Kidney tubule cell (primary cell): Measurements from ENCODE around the gene BBS10.
"Not testable (repeated sequence)": the region's sequence is repeated elsewhere in the genome, so short reads cannot be mapped to it uniquely, and the experiment has no call there.

Source experiments
- DNase-seq: peaks from one replicate; pipeline ENCODE4 v3.0.0-alpha.2; 2018; ENCODE audit warnings: low spot score

The BBS10 gene

DNA sequence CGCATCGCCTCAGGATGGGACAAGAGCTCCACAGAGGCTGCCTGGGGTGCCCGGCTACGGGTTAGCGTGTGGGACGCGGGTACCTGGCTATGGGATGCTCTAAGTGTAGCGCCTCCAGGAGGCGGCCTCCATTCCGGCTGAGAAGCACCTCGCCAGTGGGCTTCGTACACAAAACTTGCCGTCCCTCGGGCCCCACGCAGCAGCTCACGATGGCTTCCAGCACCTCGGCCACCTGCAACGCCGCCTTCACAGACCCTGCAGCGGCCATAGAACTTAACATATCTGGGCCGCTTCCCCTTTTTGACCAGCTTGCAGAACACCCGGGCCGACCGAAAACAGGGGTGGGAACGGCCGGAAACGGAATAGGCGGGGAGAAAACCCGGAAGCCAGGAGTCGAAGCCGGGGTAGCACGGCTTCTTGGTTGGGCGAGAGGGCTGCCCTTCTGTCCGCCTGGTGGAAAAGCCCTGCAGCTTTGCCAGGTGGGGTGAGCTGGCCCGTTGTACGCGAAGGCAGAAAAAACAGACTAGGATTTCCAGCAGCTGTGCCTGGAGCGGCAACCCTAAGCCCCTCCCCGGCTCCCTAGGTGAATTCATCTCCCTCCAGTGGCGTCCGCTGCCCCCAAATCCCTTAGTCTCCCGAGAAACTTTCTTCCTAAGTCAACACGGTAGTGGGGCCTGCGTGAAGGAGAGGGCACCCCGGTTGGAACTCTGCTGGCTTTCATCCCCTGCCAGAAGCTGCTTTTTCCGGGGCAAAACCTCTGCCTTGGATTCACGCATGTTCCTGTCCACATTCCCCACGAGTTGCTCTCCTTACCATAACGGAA lies at the start of gene BBS10:
BBS10 (minus strand) TSS at position 337 of the 823 bp plus-strand sequence; CDS start at position 280, 57 bp downstream.
- peak; percentile 94 for DNase-seq

DNA sequence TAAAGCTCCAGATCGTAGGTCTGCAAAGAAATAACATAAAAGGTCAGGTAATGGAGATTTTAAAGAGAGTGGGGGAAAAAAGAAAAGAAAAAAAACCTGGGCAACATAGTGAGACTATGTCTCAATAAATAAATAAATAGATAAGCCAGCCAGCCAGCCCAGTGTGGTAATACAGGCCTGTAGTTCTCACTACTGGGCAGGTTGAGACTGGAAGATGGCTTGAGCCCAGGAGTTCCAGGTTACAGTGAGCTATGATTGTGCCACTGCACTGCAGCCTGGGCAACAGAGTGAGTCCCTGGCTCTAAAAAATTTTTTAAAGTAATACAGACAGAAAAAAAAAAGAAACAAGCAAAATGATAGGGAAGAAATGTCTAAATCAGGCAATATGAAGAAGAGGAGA lies 43.2 kb upstream of the BBS10 start:
- DNase-seq, result no peak

DNA sequence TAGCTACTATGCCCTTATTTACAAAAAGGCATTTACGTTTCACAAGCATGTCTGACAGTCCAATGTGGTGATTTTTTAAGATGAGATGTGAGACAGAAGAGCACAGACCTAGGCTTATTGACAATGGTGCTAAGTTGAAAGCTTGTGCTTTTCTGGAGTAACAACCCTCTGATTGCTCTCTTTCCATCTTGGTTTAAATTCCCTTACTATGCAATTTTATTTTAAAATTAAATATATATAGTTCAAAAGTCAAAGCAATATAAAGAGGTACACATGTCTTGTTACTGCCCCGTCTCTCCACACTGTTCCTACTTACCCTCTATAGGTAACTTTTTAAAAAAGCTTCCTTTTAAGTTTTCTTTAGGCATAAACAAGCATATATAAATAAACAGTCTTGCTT lies 39.4 kb upstream of the BBS10 start:
- no peak for DNase-seq

DNA sequence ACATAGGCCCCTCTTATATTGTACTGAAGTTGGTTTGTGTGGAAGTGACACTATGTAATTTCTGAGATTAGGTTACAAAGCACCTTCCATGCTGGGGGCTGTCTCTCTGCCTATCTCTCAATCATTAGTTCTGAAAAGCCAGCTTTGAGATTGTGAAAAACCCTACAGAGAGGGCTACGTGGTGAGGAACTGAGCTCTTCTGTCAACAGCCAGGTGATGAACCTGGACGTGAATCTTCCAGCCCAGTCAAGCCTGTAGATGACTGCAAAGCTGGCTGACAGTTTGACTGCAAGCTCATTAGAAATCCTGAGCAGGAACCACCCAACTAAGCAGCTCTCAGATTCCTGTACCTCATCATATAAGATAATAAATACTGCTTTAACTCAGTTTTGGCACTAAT lies 36.3 kb upstream of the BBS10 start:
- DNase-seq, result no peak

DNA sequence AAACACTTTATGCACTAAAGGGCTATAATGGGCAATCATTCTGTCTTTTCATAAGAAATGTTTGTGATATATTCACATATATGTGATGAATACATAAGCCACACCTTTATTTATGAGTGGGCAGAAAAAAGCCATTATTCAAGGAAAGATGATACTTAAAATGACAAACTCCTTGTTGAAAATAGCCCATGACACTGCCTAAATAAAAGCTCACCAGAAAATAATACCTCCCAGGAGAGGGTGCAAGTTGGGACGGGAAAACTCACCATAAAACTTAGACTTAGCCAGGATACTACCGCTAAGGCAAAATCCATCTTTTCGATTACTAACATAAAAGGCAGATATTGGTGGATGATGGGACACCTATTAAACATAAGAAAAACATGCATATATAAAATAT lies 35.8 kb upstream of the BBS10 start:
- DNase-seq, result no peak

DNA sequence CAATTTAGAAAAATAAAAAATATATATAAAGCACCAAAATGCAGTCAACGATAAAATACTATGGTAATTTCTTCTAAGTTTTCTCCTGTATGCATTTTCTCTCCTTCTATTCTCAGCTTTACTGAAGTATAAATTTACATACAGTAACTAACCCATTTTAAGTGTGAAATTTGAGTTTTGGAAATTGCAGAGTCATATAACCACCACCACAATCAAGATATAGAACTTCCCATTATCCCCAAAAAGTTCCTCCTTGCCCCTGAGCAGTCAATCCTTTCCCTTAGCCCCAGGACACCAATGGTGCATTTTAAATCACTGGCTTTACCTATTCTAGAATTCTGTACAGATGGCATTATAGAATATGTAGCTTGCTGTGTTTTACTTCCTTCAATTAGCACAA lies 31.0 kb upstream of the BBS10 start:
- DNase-seq, result no peak

DNA sequence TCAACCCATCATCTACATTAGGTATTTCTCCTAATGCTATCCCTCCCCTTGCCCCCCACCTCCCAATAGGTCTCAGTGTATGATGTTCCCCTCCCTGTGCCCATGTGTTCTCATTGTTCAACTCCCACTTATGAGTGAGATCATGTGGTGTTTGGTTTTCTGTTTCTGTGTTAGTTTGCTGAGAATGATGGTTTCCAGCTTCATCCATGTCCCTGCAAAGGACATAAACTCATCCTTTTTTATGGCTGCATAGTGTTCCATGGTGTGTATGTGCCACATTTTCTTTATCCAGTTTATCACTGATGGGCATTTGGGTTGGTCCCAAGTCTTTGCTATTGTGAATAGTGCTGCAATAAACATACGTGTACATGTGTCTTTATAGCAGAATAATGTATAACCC lies 28.7 kb upstream of the BBS10 start:
- not testable (repeated sequence) for DNase-seq

DNA sequence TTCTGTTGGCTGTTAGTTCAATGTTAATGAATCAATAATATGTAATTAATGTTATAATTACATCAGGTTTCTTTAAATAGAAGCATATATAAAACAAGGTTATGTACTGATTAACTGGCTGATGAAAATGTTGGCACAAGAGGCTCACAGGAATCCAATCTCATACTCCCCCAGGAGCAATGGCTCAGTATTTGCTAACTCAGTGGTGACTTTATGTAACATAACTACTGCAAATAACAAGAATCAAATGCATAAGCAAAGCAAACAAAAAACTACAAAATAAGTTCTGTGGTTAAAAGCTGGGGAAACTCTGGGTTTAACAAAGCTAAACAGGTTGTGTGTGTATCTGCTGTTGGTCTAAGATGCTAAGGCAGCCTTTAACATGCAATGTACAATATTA lies 27.7 kb upstream of the BBS10 start:
- DNase-seq, result peak; percentile 26

DNA sequence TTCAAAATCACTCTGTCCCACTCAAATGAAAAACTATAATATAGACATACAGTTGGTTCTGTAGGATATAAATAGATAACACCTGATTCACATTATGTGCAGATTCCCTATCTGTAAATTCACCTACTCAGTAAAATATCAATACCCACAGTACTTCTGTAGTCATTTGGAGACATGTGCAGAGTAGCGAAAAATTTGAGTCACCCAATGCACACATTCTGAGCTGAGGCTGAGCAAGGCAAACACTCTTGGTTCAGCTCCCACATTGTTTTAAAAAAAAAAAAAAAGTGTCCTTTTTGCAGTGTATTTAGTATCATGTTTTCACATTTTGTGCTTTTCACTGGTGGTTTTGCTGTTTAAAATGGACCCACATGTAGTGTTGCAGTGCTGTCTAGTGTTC lies 27.3 kb upstream of the BBS10 start:
- peak; percentile 58 for DNase-seq

DNA sequence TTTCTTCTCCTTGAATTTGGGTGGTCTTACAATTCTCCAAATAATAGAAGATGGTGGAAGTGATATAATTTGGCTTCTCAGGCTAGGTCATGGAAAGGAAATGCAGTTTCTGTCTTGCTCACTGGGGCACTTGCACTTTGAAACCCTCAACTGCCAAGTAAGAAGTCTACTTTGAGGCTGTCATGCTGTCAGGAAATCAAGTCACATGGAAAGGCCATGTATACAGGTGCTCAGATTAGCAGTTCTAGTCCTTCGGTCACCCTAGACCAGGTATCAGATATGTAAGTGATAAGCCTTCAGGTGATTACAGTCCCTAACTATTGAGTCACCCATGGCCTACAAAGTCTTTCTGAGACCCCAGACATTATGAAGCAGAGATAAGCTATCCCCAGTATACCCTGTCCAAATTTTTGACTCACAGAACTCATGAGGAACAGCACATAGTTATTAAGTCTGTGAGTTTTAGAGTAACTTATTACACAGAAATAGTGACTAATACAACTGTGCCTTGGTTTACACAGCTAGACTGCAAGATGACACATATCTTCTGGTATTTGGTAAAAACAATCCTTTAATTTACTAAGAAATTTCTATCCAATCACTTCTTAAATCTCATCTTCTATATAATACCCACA lies 26.3 kb upstream of the BBS10 start:
- DNase-seq, result peak; percentile 87

DNA sequence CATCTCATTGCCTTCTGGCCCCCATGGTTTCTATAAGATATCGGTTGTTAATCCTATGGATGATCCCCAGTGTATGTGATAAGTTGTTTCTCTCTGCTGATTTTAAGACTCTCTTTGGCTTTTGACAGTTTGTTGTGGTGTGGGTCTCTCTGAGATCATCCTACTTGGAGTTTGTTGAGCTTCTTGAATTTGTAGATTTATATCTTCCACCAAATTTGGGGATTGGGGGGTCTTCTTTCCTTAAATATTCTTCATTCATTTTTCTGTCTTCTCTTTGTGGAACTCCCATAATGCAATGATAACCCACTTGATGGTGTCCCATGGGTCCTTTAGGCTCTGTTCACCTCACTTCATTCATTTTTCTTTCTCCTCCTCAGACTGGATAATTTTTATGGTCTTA lies 20.0 kb upstream of the BBS10 start:
- DNase-seq, result no peak

DNA sequence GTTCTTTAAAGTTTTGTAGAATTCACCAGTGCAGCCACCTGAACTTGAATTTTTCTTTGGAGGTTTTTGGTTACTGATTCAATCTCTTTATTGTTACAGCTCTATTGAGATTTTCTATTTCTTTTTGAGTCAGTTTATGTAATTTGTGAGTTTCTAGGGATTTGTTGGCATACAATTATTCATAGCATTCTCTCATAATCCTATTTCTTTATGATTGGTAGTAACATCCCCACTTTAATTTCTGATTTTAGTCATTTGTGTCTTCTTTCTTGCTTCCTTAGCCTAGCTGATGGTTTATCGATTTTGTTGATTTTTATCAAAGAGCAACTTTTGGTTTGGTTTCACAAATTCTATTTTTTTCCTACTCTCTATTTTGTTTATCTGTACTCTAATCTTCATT lies 17.9 kb upstream of the BBS10 start:
- DNase-seq, result no peak

DNA sequence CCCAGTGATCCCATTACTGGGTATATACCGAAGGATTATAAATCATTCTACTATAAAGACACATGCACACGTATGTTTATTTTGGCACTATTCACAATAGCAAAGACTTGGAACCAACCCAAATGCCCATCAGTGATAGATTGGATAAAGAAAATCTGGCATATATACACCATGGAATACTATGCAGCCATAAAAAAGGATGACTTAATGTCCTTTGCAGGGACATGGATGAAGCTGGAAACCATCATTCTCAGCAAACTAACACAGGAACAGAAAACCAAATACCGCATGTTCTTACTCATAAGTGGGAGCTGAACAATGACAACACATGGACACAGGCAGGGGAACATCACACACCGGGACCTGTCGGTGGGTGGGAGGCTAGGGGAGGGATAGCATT lies 15.9 kb upstream of the BBS10 start:
- not testable (repeated sequence) for DNase-seq

DNA sequence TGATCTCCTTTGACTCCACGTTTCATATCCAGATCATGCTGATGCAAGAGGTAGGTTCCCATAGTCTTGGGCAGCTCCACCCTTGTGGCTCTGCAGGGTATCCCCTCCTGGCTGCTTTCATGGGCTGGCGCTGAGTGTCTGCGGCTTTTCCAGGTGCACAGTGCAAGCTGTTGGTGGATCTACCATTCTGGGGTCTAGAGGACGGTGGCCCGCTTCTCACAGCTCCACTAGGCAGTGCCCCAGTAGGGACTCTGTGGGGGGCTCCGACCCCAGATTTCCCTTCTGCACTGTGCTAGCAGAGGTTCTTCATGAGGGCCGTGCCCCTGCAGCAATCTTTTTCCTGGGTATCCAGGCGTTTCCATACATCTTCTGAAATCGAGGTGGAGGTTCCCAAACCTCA lies 12.1 kb upstream of the BBS10 start:
- no peak for DNase-seq

DNA sequence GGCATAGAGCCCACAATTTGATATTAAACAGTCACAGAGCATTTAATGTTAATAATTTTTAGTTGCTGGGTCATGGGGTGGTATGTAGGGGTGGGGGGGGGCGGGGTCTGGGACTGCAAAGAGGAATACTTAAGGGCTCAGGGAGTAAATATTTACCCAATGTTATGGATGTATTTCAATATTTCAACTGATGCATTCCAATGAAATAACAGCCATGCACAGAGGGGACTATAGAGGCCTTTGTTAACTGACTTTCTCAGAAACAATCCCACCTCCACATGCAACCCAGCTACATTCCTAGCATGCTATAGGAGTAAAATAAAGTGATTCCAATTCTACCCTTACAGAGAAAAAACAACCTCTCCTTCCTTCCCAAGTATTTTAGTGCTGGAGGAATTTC lies 7.9 kb upstream of the BBS10 start:
- no peak for DNase-seq

DNA sequence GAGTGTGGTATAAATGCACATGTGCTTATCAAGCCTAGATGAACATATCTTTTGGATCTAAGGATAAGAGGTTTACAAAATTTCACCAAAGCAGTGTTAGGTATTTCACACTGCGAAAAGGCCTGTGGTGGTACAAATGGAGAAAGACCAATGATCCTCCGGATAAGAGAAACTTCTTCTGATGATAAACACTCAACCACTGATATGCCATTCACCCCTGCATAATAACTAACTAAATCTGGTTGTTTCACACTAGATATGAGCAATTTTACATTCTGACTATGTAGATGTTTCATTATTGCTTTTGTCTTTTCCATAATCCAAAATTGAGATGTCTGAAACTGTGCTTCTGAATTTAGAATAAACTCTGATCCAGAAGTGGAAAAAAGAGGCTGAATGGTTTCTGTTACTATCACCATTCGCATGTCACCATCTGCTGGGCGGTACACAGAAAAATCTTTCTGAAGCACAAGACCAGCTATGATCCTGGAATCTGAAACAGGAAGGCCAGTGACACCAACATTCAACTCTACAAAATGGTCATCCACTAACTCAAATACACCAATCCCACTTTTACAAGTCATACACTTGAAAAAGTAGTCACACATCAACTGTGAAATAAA lies 1.3 kb downstream of the BBS10 start:
- DNase-seq, result peak; percentile 80

DNA sequence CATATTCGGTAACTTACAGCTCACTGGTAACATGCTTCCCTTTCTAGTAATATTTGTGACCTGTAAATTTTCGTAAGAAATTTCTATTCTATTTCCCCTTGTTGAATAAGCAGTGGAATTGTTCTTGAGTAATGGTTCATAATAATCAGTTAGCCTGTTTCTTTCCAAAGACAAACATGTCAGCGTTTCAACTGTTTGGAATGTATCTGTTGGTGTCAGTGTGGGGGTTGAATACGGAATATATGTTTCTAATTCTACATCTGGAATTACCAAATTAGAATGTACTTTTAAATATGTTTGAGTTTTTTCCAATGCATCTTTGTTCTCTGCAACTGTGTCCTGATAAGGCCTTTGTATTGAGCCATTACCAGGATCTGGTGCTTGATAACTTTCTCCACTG lies 2.0 kb downstream of the BBS10 start:
- DNase-seq, result no peak

DNA sequence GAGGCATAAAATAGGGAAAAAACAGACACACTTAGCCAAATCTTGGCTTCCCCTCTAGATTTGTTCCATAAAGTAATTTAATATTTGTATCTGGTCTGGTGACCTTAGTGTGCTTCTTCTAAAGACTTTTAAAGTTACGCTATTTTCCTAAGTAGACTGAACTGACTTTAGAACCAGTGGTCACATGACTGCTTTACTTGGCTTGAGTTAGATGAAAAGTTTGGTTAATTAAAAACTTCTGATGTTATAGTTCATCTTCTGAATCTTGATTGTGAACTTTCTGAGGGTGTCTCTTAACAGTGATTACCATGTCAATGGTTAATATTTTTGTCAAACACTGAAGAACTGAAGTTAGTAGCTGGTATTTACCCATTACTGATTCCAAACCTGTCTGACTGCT lies 2.6 kb downstream of the BBS10 start:
- DNase-seq, result no peak

DNA sequence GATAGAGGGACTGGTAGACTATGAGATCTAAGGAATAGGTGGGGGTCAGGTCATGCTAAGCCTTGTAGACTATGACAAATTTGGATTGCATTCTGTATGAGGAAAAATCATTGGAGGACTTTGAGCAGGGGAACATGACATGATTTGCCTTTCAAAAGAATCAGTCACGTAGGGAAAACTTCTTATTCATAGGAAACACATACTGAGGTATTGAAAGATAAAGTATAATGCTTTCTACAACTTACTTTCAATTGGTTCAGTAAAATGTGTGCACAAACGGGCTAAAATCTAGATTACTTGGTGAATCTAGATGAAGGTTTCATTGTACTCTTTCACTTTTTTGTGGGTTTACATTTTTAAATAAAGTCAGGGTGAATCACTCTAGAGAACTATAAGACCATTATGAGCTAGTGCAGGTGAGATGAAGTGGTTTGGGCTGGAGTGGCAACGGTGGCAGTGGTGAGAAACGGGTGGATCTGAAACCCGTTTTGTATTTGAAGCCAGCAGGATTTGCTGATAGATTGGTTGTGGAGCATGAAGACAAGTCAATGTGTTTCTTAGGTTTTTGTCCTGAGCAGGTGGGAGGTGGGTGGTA lies 6.7 kb downstream of the BBS10 start:
- DNase-seq, result peak; percentile 44

DNA sequence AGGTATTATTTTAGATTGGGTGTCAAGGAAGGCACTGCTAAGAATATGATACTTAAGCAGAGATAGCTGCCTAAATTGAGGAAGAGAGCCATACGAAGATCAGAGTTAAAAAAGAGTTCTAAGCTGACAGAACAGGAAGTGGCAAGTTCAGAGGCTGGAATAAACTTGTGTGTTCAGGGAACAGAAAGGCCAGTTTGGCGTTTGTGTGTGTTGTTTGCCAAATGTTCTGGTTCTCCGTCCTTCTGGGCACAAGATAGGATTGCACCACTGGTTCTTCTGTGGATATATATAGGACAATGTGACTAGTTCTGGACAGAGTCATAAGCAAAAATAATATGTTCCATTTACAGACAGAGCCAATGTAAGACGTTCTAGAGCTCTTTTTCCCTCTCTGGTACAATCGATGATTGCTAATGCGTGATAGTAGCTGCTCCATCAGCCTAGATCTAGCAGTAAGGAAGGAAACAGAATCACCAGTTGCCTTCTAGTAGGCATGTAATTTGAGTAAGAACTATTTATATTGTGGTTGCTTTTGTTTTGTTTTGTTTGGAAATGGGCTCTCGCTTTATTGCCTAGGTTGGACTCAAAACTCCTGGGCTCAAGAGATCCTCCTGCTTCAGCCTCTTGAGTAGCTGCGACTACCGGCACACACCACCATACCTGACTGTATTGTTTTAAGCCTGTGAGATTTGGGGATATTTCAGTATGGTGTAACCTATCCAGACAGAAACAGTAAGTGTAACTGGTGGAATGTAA lies 7.4 kb downstream of the BBS10 start:
- no peak for DNase-seq

DNA sequence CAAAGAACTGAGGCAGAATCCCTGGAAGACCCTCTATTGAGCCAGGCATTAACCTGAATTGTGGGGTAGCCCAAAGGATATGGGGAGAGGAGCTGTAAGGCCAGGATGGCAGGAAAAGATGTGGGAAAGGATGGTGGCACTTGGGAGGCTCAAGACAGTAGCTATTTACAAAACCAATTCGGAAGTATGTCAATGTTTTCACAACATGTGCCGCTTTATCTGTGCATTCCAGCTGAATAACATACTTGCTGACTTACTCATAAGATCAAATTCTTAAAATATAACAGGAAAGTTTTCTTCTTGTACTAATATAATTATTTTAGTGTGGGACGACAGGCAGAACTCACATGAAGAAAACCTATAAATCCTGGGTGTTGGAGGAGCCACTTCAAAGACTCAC lies 10.6 kb downstream of the BBS10 start:
- no peak for DNase-seq

DNA sequence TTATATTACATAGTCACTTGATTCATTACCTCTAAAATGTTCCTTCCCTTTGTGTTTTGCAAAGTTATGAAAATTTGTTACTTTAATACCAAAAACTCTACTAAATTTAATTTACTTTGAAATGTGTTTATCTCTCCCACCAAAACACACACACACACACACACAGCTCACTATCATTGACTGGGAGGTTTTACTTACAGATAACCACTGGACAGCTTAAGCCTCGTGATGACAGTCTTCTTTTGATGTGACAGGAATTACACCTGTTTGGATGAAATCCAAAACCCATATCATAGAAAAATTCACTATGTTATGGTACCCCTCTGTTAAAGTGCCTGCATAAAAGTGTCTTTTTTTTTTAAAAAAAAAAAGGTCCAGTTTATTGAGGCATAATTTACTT lies 15.6 kb downstream of the BBS10 start:
- no peak for DNase-seq
